Hepatocyte (in vitro differentiated cells): Measurements from ENCODE around the gene ACOXL. TPM values are rescaled to one million over a fixed set of nuclear protein-coding genes. Genes with fewer than 3 reads are reported as not detected.

Experiments
- DNase-seq: peaks from one replicate; pipeline ENCODE4 v3.0.0-alpha.2; 2016; ENCODE audit warnings: low spot score
- H2AFZ ChIP-seq: fragments of 200-600 bp; sonication (generic); 2 replicates; pipeline ENCODE4 v1.6.0; 2016; ENCODE audit warnings: antibody characterized with exemption, mild to moderate bottlenecking
- H3K27ac ChIP-seq: fragments of 200-600 bp; sonication (generic); 2 replicates; pipeline ENCODE4 v1.5.1; 2016; ENCODE audit warnings: mild to moderate bottlenecking
- H3K27me3 ChIP-seq: fragments of 200-600 bp; sonication (generic); 2 replicates; pipeline ENCODE4 v1.6.1; 2016
- H3K36me3 ChIP-seq: fragments of 200-600 bp; sonication (generic); replicated peaks from 2 replicates; pipeline ENCODE4 v1.5.1; 2016; ENCODE audit warnings: low read depth; ENCODE audit not compliant: insufficient read depth
- H3K4me1 ChIP-seq: fragments of 200-600 bp; sonication (generic); 2 replicates; pipeline ENCODE4 v1.5.1; 2016; ENCODE audit warnings: mild to moderate bottlenecking, moderate library complexity; ENCODE audit not compliant: insufficient read depth
- H3K4me2 ChIP-seq: fragments of 200-600 bp; sonication (generic); 2 replicates; pipeline ENCODE4 v1.6.0; 2016
- H3K4me3 ChIP-seq: fragments of 200-600 bp; sonication (generic); 2 replicates; pipeline ENCODE4 v1.5.1; 2016; ENCODE audit warnings: mild to moderate bottlenecking
- H3K79me2 ChIP-seq: fragments of 200-600 bp; sonication (generic); 2 replicates; pipeline ENCODE4 v1.6.0; 2017; ENCODE audit warnings: mild to moderate bottlenecking
- H3K9me2 ChIP-seq: fragments of 200-600 bp; sonication (generic); replicated peaks from 2 replicates; pipeline ENCODE4 v1.6.0; 2017; ENCODE audit warnings: mild to moderate bottlenecking; ENCODE audit not compliant: insufficient read depth
- H3K9me3 ChIP-seq: fragments of 200-600 bp; sonication (generic); 2 replicates; pipeline ENCODE4 v1.5.1; 2016; ENCODE audit warnings: low read depth, mild to moderate bottlenecking
- H4K20me1 ChIP-seq: fragments of 200-600 bp; sonication (generic); 2 replicates; pipeline ENCODE4 v1.6.0; 2016; ENCODE audit warnings: mild to moderate bottlenecking; ENCODE audit not compliant: insufficient read depth, poor library complexity, severe bottlenecking
- EZH2 ChIP-seq: fragments of 200-600 bp; sonication (generic); IDR thresholded peaks from 2 replicates; pipeline ENCODE4 v1.6.1; 2016; ENCODE audit warnings: antibody characterized with exemption, mild to moderate bottlenecking, borderline replicate concordance
- EZH2phosphoT487 ChIP-seq: fragments of 200-600 bp; sonication (generic); IDR thresholded peaks from one replicate; pipeline ENCODE4 v1.6.1; 2018; ENCODE audit warnings: antibody characterized with exemption, mild to moderate bottlenecking, low read depth, moderate library complexity; ENCODE audit not compliant: unreplicated experiment, severe bottlenecking
- WGBS: methylation state at CpG from one replicate; pipeline ENCODE4 v1.1.6; 2016; ENCODE audit warnings: low lambda C conversion rate; ENCODE audit errors: missing lambda C conversion rate; 5-methylcytosine and 5-hydroxymethylcytosine counted together
- polyA plus RNA-seq: library from polyadenylated mRNA; unstranded; fragments of >200 nt; fragmentation: Nextera tagmentation; extraction: Ambion mirVana; gene quantifications from 2 replicates; pipeline ENCODE4 v1.2.1, GENCODE V29; 2016
- total RNA-seq: library from RNA; depleted of rRNA; stranded (reverse); fragments of >200 nt; gene quantifications from 2 replicates; pipeline ENCODE4 v1.2.3, GENCODE V29; 2014
- TF ChIP-seq, protein P1 (sequence below): fragments of 200-600 bp; sonication (generic); IDR thresholded peaks from 2 replicates; pipeline ENCODE4 v1.5.1; 2016; ENCODE audit warnings: antibody characterized with exemption, mild to moderate bottlenecking; ENCODE audit not compliant: poor library complexity

ACOXL gene
- total and polyA plus RNA-seq, 2 experiments from 2014 or later, result 0.23 to 1.1 TPM

DNA sequence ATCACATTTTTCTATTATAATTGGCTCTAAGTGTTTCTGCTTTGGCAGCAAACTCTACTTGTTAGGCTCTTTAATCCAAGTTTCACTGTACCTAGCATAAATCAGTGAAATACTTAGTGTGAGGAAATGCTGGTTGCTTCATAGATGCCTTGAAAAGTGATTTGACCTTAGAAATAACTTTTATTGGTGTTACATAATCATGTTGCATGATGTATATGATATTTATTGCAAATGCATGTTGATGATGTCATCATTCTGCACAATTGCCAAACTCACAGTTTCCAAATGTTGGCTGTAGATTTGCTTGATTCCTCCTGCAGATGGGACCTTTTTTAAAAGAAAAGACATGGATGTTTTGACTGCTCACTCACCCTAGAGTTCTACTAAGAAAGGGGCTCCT, 250.8 kb downstream of the ACOXL start:
- Histone ChIP-seq H3K36me3 (no peaks in the 10 kb centered on the region), H3K9me2 (no peaks in the 10 kb centered on the region), H3K4me2 (no peak overlapping the region), H4K20me1 (no peaks in the 10 kb centered on the region), H3K4me1 (peaks cover 5% of the 10 kb centered on the region), H3K27me3 (no peaks in the 10 kb centered on the region), H3K79me2 (no peaks in the 10 kb centered on the region), H3K4me3 (no peak overlapping the region), H2AFZ (no peak overlapping the region), H3K27ac (no peak overlapping the region), H3K9me3 (no peaks in the 10 kb centered on the region)
- DNase-seq, result no peak
- TF ChIP-seq, protein P1, sequence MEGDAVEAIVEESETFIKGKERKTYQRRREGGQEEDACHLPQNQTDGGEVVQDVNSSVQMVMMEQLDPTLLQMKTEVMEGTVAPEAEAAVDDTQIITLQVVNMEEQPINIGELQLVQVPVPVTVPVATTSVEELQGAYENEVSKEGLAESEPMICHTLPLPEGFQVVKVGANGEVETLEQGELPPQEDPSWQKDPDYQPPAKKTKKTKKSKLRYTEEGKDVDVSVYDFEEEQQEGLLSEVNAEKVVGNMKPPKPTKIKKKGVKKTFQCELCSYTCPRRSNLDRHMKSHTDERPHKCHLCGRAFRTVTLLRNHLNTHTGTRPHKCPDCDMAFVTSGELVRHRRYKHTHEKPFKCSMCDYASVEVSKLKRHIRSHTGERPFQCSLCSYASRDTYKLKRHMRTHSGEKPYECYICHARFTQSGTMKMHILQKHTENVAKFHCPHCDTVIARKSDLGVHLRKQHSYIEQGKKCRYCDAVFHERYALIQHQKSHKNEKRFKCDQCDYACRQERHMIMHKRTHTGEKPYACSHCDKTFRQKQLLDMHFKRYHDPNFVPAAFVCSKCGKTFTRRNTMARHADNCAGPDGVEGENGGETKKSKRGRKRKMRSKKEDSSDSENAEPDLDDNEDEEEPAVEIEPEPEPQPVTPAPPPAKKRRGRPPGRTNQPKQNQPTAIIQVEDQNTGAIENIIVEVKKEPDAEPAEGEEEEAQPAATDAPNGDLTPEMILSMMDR, result no peak
- TF ChIP-seq EZH2 (no peak), EZH2phosphoT487 (no peak)

DNA sequence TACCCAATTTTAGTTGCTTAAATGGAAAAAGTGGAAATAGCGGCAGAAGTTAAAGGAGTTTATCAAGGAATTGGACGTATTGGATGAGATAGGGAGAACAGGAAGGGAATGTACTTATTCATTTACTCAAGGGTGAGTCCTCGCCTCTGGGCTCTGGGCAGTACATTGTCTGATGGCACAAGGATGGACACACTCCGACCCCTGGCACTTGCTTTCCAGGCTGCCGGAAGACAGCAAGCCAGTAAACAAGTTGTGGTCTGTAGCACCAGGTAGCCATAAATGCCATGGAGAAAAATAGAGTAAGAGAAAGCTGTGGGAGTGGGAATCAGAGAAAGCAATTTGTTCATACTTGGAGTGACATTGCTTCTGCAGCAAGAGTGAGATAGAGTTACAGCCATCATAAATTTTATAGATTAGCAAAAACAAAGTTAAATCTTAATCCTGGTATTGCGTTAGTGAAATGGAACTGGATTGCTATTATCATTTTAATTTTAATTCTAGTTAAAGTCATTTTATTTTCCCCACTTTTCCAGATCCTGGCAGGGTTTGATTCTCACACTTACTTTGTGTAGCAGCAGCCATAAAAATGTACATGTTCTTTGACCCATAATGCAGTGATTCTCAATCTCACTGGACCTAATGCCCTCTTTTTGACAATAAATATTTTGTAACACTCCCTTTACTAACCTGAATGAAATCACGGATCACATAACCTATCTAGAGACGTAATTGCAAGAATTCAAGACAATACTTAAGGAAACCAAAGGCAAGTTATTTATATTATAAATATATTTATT, 252.5 kb downstream of the ACOXL start:
- WGBS, result 80% methylated on average over 8 of the region's 8 CpGs
- H3K4me3 ChIP-seq, result no peak overlapping the region
- no peaks in the 10 kb centered on the region for H3K9me2 ChIP-seq
- no peaks in the 10 kb centered on the region for H3K9me3 ChIP-seq
- TF ChIP-seq, protein P1, result no peak
- TF ChIP-seq EZH2 (no peak), EZH2phosphoT487 (no peak)
- H3K36me3 ChIP-seq, result no peaks in the 10 kb centered on the region
- H2AFZ ChIP-seq, result no peak overlapping the region
- DNase-seq, result no peak
- H3K27me3 ChIP-seq, result no peaks in the 10 kb centered on the region
- H4K20me1 ChIP-seq, result no peaks in the 10 kb centered on the region
- peaks cover 5% of the 10 kb centered on the region for H3K4me1 ChIP-seq
- H3K27ac ChIP-seq, result no peak overlapping the region
- H3K79me2 ChIP-seq, result no peaks in the 10 kb centered on the region
- H3K4me2 ChIP-seq, result no peak overlapping the region

DNA sequence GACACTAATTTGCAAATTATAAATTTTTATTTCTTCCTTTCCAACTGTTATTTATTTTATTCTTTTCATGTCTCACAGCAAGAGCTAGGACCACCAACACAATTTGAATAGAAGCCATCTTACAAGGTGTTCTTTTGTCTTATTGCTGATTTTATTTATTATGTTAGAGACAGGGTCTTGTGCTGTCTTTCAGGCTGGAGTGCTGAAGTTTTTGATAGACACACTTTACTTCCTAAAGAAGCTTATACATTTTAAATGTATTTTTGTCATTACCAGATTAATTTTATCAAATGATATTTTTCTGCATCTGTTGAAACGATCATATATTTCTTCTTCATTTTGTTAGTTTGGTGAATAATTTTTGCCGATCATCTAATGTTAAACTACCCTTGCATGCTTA, 258.1 kb downstream of the ACOXL start:
- WGBS, result 95% methylated on average over 2 of the region's 2 CpGs
- H3K9me3 ChIP-seq, result no peaks in the 10 kb centered on the region
- H3K79me2 ChIP-seq, result no peaks in the 10 kb centered on the region
- no peaks in the 10 kb centered on the region for H4K20me1 ChIP-seq
- TF ChIP-seq EZH2phosphoT487, result no peak
- TF ChIP-seq EZH2, result no peak
- TF ChIP-seq, protein P1, result no peak
- no peaks in the 10 kb centered on the region for H3K27me3 ChIP-seq
- H3K9me2 ChIP-seq, result no peaks in the 10 kb centered on the region
- H3K4me1 ChIP-seq, result peaks cover 10% of the 10 kb centered on the region
- H3K27ac ChIP-seq, result no peak overlapping the region
- H3K4me3 ChIP-seq, result no peak overlapping the region
- H3K4me2 ChIP-seq, result no peak overlapping the region
- H2AFZ ChIP-seq, result no peak overlapping the region
- no peak for DNase-seq
- no peaks in the 10 kb centered on the region for H3K36me3 ChIP-seq
